ENCODE results near the gene CC2D1A. TPM values are rescaled to one million over a fixed set of nuclear protein-coding genes. Genes with fewer than 3 reads are reported as not detected.

Gene CC2D1A
- total RNA-seq, 2 experiments from 2014 or later: 23.3 to 44.0 TPM

DNA sequence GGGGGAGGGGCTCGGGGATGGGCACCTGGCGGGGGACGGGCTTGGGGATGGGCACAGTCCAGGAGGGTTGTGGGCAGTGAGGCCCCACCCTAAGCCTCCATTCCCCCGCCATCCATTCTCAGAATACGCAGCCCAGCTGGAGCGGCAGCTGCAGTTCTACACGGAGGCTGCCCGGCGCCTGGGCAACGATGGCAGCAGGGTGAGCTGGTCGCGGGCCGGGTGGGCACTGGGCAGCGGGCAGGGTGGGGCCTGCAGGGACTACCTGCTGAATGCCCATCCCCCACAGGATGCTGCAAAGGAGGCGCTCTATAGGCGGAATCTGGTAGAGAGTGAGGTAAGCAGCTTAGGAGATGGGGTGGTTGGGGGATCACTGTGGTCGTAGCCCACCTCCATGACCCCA is 24.0 kb downstream of the CC2D1A start:
- H3K4me3 ChIP-seq (ENCODE audit: low read depth, low read length, poor library complexity, severe bottlenecking): no peak overlapping the region
- H3K27ac ChIP-seq (ENCODE audit: low read depth, low read length, poor library complexity, severe bottlenecking): no peak overlapping the region
- ChIA-PET POLR2A (no interaction called here), CTCF (ENCODE audit: unreplicated experiment) (no interaction called here)
- no peaks in the 10 kb centered on the region for H3K9me3 ChIP-seq (ENCODE audit: low read length)
- H3K4me2 ChIP-seq (ENCODE audit: low read length): no peak overlapping the region
- H4K20me1 ChIP-seq (ENCODE audit: insufficient read depth, low read length): no peaks in the 10 kb centered on the region
- intact Hi-C loops (cut with micrococcal nuclease; ENCODE audit: unreplicated experiment): no loop called here
- H3K4me1 ChIP-seq (ENCODE audit: insufficient read depth, low read length, poor library complexity, severe bottlenecking): no peaks in the 10 kb centered on the region
- no peak overlapping the region for H2AFZ ChIP-seq (ENCODE audit: low read length)
- peaks cover 15% of the 10 kb centered on the region; the same call in 1 of the 2 replicates for H3K36me3 ChIP-seq (ENCODE audit: insufficient read depth, low read length)
- no peak for TF ChIP-seq EZH2phosphoT487 (IDR thresholded peaks at IDR 0.05; ENCODE audit: borderline replicate concordance, low read depth, low read length)
- TF ChIP-seq, protein P1, sequence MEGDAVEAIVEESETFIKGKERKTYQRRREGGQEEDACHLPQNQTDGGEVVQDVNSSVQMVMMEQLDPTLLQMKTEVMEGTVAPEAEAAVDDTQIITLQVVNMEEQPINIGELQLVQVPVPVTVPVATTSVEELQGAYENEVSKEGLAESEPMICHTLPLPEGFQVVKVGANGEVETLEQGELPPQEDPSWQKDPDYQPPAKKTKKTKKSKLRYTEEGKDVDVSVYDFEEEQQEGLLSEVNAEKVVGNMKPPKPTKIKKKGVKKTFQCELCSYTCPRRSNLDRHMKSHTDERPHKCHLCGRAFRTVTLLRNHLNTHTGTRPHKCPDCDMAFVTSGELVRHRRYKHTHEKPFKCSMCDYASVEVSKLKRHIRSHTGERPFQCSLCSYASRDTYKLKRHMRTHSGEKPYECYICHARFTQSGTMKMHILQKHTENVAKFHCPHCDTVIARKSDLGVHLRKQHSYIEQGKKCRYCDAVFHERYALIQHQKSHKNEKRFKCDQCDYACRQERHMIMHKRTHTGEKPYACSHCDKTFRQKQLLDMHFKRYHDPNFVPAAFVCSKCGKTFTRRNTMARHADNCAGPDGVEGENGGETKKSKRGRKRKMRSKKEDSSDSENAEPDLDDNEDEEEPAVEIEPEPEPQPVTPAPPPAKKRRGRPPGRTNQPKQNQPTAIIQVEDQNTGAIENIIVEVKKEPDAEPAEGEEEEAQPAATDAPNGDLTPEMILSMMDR (conservative IDR thresholded peaks at IDR 0.05; ENCODE audit: low read length): no peak
- no peaks in the 10 kb centered on the region for H3K9me2 ChIP-seq (ENCODE audit: insufficient read depth, low read length)
- no peak for DNase-seq (ENCODE audit: low spot score)
- H3K79me2 ChIP-seq (ENCODE audit: insufficient read depth, low read depth, low read length): no peaks in the 10 kb centered on the region
- BruUV-seq (replicated peaks): no TSS peak

DNA sequence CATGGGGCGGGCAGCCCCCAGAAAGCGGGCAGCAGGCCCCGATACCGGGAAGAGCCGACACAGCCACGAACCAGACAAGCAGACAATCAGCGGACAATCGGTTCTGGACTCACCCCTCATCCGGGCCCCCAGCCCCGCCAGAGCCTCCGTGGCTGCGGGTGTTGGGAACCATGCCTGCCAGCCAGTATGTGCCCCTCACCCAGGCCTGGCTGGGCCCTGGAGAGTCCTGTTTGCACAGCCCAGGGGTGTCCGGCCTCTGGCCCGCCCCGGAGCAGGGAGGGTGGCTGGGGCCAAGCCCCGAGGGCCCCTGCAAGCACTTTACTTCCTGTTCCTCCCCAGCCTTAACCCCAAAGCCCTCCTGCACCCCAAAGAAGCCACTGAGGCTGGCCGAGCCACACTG is 24.4 kb downstream of the CC2D1A start:
- no peak overlapping the region for H3K4me2 ChIP-seq (ENCODE audit: low read length)
- H3K36me3 ChIP-seq (ENCODE audit: insufficient read depth, low read length): peaks cover 14% of the 10 kb centered on the region; the same call in 1 of the 2 replicates
- H3K4me3 ChIP-seq (ENCODE audit: low read depth, low read length, poor library complexity, severe bottlenecking): no peak overlapping the region
- no peak overlapping the region for H2AFZ ChIP-seq (ENCODE audit: low read length)
- ChIA-PET CTCF (ENCODE audit: unreplicated experiment) (no interaction called here), POLR2A (no interaction called here)
- no peaks in the 10 kb centered on the region for H3K4me1 ChIP-seq (ENCODE audit: insufficient read depth, low read length, poor library complexity, severe bottlenecking)
- H3K9me3 ChIP-seq (ENCODE audit: low read length): no peaks in the 10 kb centered on the region
- H3K79me2 ChIP-seq (ENCODE audit: insufficient read depth, low read depth, low read length): no peaks in the 10 kb centered on the region
- no TSS peak for BruUV-seq (replicated peaks)
- H4K20me1 ChIP-seq (ENCODE audit: insufficient read depth, low read length): no peaks in the 10 kb centered on the region
- TF ChIP-seq, protein P1 (conservative IDR thresholded peaks at IDR 0.05; ENCODE audit: low read length): no peak
- TF ChIP-seq EZH2phosphoT487 (IDR thresholded peaks at IDR 0.05; ENCODE audit: borderline replicate concordance, low read depth, low read length): no peak
- no peak overlapping the region for H3K27ac ChIP-seq (ENCODE audit: low read depth, low read length, poor library complexity, severe bottlenecking)
- no peaks in the 10 kb centered on the region for H3K9me2 ChIP-seq (ENCODE audit: insufficient read depth, low read length)
- DNase-seq (ENCODE audit: low spot score): no peak
- intact Hi-C loops (cut with micrococcal nuclease; ENCODE audit: unreplicated experiment): no loop called here

DNA sequence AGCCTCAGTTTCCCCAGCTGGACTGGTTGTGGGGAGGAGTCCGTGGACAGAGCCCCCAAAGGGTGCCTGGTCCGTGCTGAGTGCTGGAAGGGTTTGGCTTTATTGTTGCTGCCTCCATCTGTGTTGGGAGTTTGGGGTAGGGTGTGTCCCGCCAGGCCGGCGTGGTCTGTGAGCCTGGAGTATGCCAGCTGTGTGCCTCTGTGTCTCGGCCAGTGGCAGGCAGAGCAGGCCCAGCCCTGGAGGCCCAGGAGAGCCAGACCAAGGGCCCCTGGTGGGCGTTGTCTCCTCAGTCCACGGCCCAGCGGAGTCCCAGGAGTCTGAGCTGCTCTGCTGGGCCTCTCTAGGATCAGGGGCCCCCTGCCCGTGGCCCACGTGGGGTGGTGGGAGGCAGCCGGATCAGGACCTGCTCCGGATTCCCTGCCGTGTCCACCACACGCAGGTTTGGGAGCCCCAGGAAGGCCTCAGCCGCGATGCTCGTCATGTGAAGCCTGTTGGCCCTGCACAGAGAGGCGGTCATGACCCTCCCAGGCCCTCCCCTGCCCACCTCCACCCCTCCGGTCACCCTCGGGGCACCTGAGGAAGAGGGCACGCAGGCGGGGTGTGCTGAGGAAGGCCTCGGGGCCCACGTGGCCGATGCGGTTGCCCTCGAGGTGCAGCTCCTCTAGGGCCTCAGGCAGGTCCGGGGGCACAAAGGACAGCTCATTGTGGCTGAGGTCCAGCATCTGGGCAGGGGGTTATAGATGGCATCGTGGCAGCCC is 25.6 kb downstream of the CC2D1A start:
- Histone ChIP-seq H4K20me1 (ENCODE audit: insufficient read depth, low read length) (no peaks in the 10 kb centered on the region), H3K27ac (ENCODE audit: low read depth, low read length, poor library complexity, severe bottlenecking) (no peak overlapping the region), H3K4me2 (ENCODE audit: low read length) (no peak overlapping the region), H3K9me3 (ENCODE audit: low read length) (no peaks in the 10 kb centered on the region), H3K9me2 (ENCODE audit: insufficient read depth, low read length) (no peaks in the 10 kb centered on the region), H3K4me3 (ENCODE audit: low read depth, low read length, poor library complexity, severe bottlenecking) (no peak overlapping the region), H3K4me1 (ENCODE audit: insufficient read depth, low read length, poor library complexity, severe bottlenecking) (no peaks in the 10 kb centered on the region), H3K79me2 (ENCODE audit: insufficient read depth, low read depth, low read length) (no peaks in the 10 kb centered on the region), H3K36me3 (ENCODE audit: insufficient read depth, low read length) (peaks cover 14% of the 10 kb centered on the region; the same call in 1 of the 2 replicates), H2AFZ (ENCODE audit: low read length) (no peak overlapping the region)
- no TSS peak for BruUV-seq (replicated peaks)
- TF ChIP-seq, protein P1 (conservative IDR thresholded peaks at IDR 0.05; ENCODE audit: low read length): no peak
- TF ChIP-seq EZH2phosphoT487 (IDR thresholded peaks at IDR 0.05; ENCODE audit: borderline replicate concordance, low read depth, low read length): no peak
- ChIA-PET CTCF (ENCODE audit: unreplicated experiment) (no interaction called here), POLR2A (interaction anchor here (0.6 kb wide), 1 partner anchor 142 kb away, joined by 3 read pairs; no protein-coding TSS in a partner anchor)
- intact Hi-C loops (cut with micrococcal nuclease; ENCODE audit: unreplicated experiment): no loop called here
- DNase-seq (ENCODE audit: low spot score): no peak

All from OCI-LY7 (cell line).